Measurements from ENCODE around the gene PAK5.

Gene PAK5

DNA sequence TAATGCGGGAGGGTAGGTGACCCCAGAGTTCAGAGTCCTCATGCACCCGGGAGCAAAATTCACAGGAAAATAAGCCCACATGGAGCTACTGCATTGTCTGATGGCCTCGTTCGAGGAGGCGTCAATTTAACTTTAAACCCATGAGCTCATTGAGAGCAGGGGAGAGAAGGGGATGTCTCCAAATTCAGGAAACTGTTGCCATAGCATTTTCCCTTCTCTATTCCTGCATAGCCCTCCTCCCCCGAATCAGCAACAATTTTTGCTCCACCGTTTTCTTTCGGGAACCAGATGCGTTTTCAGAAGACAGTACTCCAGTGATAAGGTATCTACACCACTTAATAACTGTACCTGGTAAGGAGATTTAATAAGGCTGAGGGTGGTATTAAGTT is 324.8 kb downstream of the PAK5 start:
- peak overlapping the region; percentile 64 for H3K4me3 ChIP-seq (ENCODE audit: low read depth, low read length)
- no peak overlapping the region for H3K27ac ChIP-seq (ENCODE audit: low read depth, low read length)
- H3K9me3 ChIP-seq (ENCODE audit: control insufficient read depth, insufficient read depth, low read length) = no peaks in the 10 kb centered on the region
- peaks cover 99% of the 10 kb centered on the region for H3K27me3 ChIP-seq (ENCODE audit: control insufficient read depth, insufficient read depth, low read length)
- H3K4me1 ChIP-seq (ENCODE audit: control insufficient read depth, insufficient read depth, low read length) = peaks cover 32% of the 10 kb centered on the region
- no peaks in the 10 kb centered on the region for H3K36me3 ChIP-seq (ENCODE audit: control insufficient read depth, insufficient read depth, low read length)
- no peak overlapping the region for H3K9ac ChIP-seq (ENCODE audit: low read depth, low read length)

DNA sequence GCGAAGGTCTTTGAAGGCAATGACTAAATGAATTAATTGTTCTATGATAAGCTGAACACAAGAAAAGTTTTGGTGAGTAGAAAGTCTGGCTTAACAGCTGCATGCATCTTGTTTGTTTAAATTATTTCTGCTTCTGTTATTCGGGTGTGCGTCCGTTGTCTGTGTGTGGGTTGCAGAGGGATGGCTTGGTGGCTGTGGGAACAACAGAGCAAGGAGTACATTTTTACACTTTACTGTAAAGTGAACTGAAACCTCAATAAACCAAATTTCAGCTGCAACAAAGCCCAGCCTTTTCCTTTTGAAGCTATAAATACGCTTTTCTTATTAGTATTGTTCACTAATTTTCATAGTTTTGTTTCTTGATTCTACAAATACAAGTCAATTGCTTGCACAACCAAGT is 328.0 kb downstream of the PAK5 start:
- H3K36me3 ChIP-seq (ENCODE audit: control insufficient read depth, insufficient read depth, low read length) = no peaks in the 10 kb centered on the region
- H3K9me3 ChIP-seq (ENCODE audit: control insufficient read depth, insufficient read depth, low read length) = peaks cover 2% of the 10 kb centered on the region; the same call in 1 of the 2 replicates
- peaks cover 39% of the 10 kb centered on the region for H3K4me1 ChIP-seq (ENCODE audit: control insufficient read depth, insufficient read depth, low read length)
- no peak overlapping the region for H3K27ac ChIP-seq (ENCODE audit: low read depth, low read length)
- H3K4me3 ChIP-seq (ENCODE audit: low read depth, low read length) = no peak overlapping the region
- no peak overlapping the region for H3K9ac ChIP-seq (ENCODE audit: low read depth, low read length)
- peaks cover 100% of the 10 kb centered on the region for H3K27me3 ChIP-seq (ENCODE audit: control insufficient read depth, insufficient read depth, low read length)

DNA sequence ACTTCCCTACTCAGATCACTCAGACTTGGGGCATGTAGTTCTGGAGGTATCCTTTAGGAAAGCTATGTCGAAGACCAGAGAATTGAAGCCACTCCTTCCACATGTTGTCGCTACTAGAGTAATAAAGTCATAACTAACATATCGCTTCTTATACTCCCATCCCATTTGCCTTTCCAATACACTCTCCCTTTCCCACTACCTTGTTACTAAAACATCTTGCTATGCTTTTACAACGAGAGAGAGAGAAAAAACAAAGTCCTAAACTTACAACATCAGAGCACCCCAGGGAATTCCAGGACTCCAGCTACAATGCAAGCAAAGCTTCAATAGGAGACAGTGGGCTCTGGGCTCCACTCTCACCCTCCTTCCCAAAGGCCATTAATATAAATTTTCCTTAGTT is 329.6 kb downstream of the PAK5 start:
- no peak overlapping the region for H3K27ac ChIP-seq (ENCODE audit: low read depth, low read length)
- H3K9ac ChIP-seq (ENCODE audit: low read depth, low read length) = no peak overlapping the region
- H3K9me3 ChIP-seq (ENCODE audit: control insufficient read depth, insufficient read depth, low read length) = peaks cover 2% of the 10 kb centered on the region; the same call in 1 of the 2 replicates
- H3K27me3 ChIP-seq (ENCODE audit: control insufficient read depth, insufficient read depth, low read length) = peaks cover 100% of the 10 kb centered on the region
- peak overlapping the region; percentile 40 for H3K4me3 ChIP-seq (ENCODE audit: low read depth, low read length)
- peaks cover 34% of the 10 kb centered on the region for H3K4me1 ChIP-seq (ENCODE audit: control insufficient read depth, insufficient read depth, low read length)
- H3K36me3 ChIP-seq (ENCODE audit: control insufficient read depth, insufficient read depth, low read length) = no peaks in the 10 kb centered on the region

DNA sequence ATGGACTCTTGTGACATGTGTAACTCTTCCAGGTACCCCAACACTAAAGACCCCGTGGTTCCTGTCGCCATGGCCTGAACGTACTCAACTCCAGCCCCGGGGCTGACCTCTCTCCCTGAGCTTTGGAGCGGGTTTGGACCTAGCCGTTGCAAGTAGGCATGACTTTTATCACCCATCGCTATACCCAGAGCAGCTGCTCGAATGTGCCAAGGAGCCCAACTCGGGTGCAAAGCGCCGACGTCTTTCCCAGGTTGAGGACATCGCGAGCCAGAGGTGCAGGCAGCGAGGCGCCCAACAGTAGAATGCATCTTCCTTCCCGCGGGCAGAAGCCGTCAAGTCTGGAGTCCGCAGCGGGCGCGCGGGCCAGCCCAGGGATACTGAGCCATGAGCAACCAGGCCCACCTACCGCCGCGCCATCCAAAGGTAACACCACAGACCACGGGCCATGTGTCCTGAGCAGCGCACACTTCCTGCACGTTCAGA is 330.1 kb downstream of the PAK5 start:
- H3K9ac ChIP-seq (ENCODE audit: low read depth, low read length) = no peak overlapping the region
- peaks cover 2% of the 10 kb centered on the region; the same call in 1 of the 2 replicates for H3K9me3 ChIP-seq (ENCODE audit: control insufficient read depth, insufficient read depth, low read length)
- no peak overlapping the region for H3K27ac ChIP-seq (ENCODE audit: low read depth, low read length)
- H3K27me3 ChIP-seq (ENCODE audit: control insufficient read depth, insufficient read depth, low read length) = peaks cover 100% of the 10 kb centered on the region
- peak overlapping the region; percentile 40 for H3K4me3 ChIP-seq (ENCODE audit: low read depth, low read length)
- no peaks in the 10 kb centered on the region for H3K36me3 ChIP-seq (ENCODE audit: control insufficient read depth, insufficient read depth, low read length)
- H3K4me1 ChIP-seq (ENCODE audit: control insufficient read depth, insufficient read depth, low read length) = peaks cover 32% of the 10 kb centered on the region

DNA sequence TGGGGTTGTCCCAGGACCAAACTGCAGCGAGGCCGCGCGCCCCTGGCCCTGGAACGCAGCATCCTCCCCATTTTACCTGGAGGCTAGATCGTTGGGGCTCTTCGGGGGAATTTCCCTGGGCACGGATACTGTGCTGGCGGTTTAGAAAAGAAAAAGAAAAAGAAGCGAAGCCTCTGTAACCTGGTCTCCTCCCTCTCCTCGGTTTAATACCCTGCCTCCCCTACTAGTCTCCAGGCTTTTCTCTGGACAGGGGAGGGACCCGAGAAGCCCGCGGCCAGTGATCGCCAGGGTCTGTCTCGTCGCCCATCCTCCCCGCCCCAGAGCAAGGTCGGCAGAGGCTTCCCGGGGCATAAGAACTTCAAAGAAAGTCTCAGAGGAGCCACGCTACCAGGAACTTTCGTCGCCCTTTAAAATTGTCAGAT is 330.6 kb downstream of the PAK5 start:
- no peak overlapping the region for H3K9ac ChIP-seq (ENCODE audit: low read depth, low read length)
- H3K4me3 ChIP-seq (ENCODE audit: low read depth, low read length) = peak overlapping the region; percentile 40
- H3K27me3 ChIP-seq (ENCODE audit: control insufficient read depth, insufficient read depth, low read length) = peaks cover 99% of the 10 kb centered on the region
- H3K9me3 ChIP-seq (ENCODE audit: control insufficient read depth, insufficient read depth, low read length) = peaks cover 2% of the 10 kb centered on the region; the same call in 1 of the 2 replicates
- H3K36me3 ChIP-seq (ENCODE audit: control insufficient read depth, insufficient read depth, low read length) = no peaks in the 10 kb centered on the region
- H3K4me1 ChIP-seq (ENCODE audit: control insufficient read depth, insufficient read depth, low read length) = peaks cover 29% of the 10 kb centered on the region
- no peak overlapping the region for H3K27ac ChIP-seq (ENCODE audit: low read depth, low read length)

DNA sequence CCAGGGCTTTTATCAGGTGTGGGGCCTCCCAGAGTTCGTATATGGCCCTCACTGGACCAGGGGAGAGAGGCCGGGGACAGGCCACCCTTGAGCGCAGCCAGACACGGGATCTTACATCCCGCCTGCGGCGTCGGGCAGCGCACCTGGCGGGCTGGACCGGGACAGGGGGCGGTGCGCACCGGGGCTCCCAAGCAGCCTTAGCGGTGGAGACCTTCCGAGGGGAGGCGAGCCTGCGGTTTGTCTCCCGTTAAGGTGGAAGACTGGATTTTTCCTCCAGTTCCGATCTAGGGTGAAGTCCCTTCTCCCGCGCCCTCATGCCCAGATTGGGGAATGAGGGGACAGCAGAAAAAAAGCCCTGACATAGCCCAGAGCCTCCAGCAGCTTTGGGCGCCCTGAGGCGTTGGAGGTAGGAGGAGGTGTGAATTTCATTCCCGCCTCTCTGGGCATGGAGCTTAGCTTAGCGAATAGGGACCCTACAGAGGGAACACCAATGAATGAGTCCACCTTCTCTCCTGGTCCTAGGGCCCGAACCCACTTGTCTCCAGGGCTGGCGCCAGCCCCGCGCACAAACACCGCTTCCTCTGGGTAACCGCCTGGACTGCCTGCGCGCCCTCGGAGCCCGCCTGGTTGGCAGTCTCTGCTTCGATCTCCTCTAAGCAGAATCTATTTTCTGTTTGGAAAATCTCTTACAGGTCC is 331.2 kb downstream of the PAK5 start:
- H3K27ac ChIP-seq (ENCODE audit: low read depth, low read length) = no peak overlapping the region
- no peak overlapping the region for H3K9ac ChIP-seq (ENCODE audit: low read depth, low read length)
- peaks cover 29% of the 10 kb centered on the region for H3K4me1 ChIP-seq (ENCODE audit: control insufficient read depth, insufficient read depth, low read length)
- peaks cover 96% of the 10 kb centered on the region for H3K27me3 ChIP-seq (ENCODE audit: control insufficient read depth, insufficient read depth, low read length)
- no peaks in the 10 kb centered on the region for H3K36me3 ChIP-seq (ENCODE audit: control insufficient read depth, insufficient read depth, low read length)
- H3K9me3 ChIP-seq (ENCODE audit: control insufficient read depth, insufficient read depth, low read length) = peaks cover 2% of the 10 kb centered on the region; the same call in 1 of the 2 replicates
- H3K4me3 ChIP-seq (ENCODE audit: low read depth, low read length) = peak overlapping the region; percentile 40

DNA sequence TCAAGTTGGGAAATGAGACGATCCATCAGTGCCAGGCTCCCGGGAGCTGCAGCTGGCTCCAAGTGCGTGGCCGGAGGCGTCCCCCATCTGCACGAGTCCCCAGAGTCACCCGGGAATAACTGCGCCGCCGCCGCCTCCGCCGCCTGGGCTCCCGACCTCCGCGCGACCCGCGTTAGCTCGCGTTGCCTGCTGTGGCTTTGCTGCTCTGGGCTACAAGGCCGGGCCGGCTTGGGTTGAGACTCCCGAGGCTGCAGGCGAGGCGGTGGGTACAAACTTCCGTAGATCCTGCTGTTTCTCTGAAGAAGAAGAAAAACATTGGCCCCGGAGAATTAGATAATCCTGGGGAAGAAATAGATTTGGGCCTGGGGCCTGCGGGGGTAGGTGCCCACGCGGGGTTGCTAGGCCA is 331.9 kb downstream of the PAK5 start:
- H3K9me3 ChIP-seq (ENCODE audit: control insufficient read depth, insufficient read depth, low read length) = peaks cover 2% of the 10 kb centered on the region; the same call in 1 of the 2 replicates
- H3K27ac ChIP-seq (ENCODE audit: low read depth, low read length) = no peak overlapping the region
- H3K27me3 ChIP-seq (ENCODE audit: control insufficient read depth, insufficient read depth, low read length) = peaks cover 89% of the 10 kb centered on the region
- H3K4me1 ChIP-seq (ENCODE audit: control insufficient read depth, insufficient read depth, low read length) = peaks cover 29% of the 10 kb centered on the region
- peak overlapping the region; percentile 49 for H3K4me3 ChIP-seq (ENCODE audit: low read depth, low read length)
- no peak overlapping the region for H3K9ac ChIP-seq (ENCODE audit: low read depth, low read length)
- H3K36me3 ChIP-seq (ENCODE audit: control insufficient read depth, insufficient read depth, low read length) = no peaks in the 10 kb centered on the region

DNA sequence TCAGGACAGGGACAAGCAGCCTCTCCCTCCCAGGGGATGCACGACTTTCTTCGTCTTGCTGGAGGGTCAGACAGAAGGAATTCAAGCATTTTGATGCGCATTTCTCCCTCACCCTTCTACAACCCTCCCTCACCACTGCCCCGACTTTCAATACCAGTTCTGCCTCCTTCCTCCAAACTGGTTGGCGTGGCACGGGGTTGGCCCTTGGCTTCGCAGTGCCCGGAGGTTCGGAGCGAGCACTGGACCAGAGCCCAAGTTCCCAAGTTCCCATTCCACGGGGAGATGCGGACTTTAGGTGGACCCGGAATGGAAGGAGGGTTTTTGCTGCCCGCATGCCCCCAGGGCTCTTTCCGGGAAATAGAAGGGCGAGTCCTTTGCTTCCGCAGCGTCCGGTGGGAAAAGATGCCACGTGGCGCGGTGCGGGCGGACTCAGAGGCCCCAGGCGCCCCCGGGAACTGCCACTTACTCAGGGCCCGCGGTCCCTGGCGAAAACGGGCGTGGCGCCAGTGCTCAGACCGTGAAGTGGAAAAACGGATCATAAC is 332.5 kb downstream of the PAK5 start:
- Histone ChIP-seq H3K36me3 (ENCODE audit: control insufficient read depth, insufficient read depth, low read length) (no peaks in the 10 kb centered on the region), H3K27me3 (ENCODE audit: control insufficient read depth, insufficient read depth, low read length) (peaks cover 84% of the 10 kb centered on the region), H3K4me3 (ENCODE audit: low read depth, low read length) (peak overlapping the region; percentile 49), H3K9me3 (ENCODE audit: control insufficient read depth, insufficient read depth, low read length) (peaks cover 2% of the 10 kb centered on the region; the same call in 1 of the 2 replicates), H3K27ac (ENCODE audit: low read depth, low read length) (no peak overlapping the region), H3K4me1 (ENCODE audit: control insufficient read depth, insufficient read depth, low read length) (peaks cover 29% of the 10 kb centered on the region), H3K9ac (ENCODE audit: low read depth, low read length) (no peak overlapping the region)

DNA sequence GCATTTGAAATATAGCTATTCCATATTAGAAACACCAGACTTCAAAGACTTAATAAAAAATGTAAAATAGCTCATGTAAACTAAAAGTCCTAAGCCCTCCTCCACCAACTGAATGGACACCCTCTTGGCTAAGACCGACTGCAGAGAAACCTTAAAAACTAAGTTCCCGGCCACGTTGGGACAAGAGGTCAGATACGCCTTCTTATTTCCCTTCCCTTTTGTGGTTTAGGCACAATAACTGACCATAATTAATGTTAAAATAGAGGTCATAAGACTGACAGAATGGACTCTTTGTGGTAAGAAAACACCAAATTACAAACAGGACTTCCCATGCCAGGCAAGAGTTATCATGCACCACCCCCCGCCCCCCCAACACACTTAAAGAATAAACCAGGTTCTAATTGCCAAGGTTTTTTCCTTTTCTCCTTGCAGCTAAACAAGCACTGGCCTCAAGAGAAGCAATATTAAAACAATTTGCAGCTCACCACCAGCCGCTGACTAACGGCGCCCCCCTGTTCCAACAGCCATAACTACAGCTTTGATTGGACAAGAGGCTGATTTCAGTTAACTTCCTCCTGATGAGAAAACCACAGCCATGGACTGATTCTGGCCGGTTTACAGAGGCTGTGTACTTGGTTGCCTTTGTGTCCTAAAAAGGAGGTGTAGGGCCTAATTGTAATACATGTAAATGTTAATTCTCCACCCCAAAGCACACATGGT is 335.2 kb downstream of the PAK5 start:
- H3K9me3 ChIP-seq (ENCODE audit: control insufficient read depth, insufficient read depth, low read length) = peaks cover 2% of the 10 kb centered on the region; the same call in 1 of the 2 replicates
- H3K9ac ChIP-seq (ENCODE audit: low read depth, low read length) = no peak overlapping the region
- H3K27me3 ChIP-seq (ENCODE audit: control insufficient read depth, insufficient read depth, low read length) = peaks cover 62% of the 10 kb centered on the region
- no peaks in the 10 kb centered on the region for H3K36me3 ChIP-seq (ENCODE audit: control insufficient read depth, insufficient read depth, low read length)
- peaks cover 23% of the 10 kb centered on the region for H3K4me1 ChIP-seq (ENCODE audit: control insufficient read depth, insufficient read depth, low read length)
- H3K4me3 ChIP-seq (ENCODE audit: low read depth, low read length) = no peak overlapping the region
- no peak overlapping the region for H3K27ac ChIP-seq (ENCODE audit: low read depth, low read length)

DNA sequence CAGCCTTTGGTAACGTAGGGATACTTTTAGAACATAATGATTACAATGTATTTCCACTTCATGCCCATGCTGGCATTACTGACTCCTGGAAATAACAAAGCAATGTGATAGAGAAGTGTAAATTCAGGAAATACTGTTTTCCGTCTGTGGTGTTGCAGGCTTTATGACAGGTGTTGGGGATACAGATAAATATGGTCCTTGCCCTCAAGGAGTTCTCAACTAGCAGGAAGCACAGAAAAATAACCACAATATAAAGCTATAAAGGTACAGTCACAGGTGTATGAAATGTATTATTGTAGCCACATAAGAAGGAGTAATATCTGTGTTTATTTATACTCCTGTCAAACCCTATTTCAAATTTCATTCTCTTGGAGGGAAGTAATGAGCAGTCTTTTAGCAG is 337.4 kb downstream of the PAK5 start:
- Histone ChIP-seq H3K4me1 (ENCODE audit: control insufficient read depth, insufficient read depth, low read length) (peaks cover 5% of the 10 kb centered on the region), H3K27ac (ENCODE audit: low read depth, low read length) (no peak overlapping the region), H3K27me3 (ENCODE audit: control insufficient read depth, insufficient read depth, low read length) (peaks cover 40% of the 10 kb centered on the region), H3K36me3 (ENCODE audit: control insufficient read depth, insufficient read depth, low read length) (no peaks in the 10 kb centered on the region), H3K9me3 (ENCODE audit: control insufficient read depth, insufficient read depth, low read length) (peaks cover 2% of the 10 kb centered on the region; the same call in 1 of the 2 replicates), H3K9ac (ENCODE audit: low read depth, low read length) (no peak overlapping the region), H3K4me3 (ENCODE audit: low read depth, low read length) (no peak overlapping the region)

DNA sequence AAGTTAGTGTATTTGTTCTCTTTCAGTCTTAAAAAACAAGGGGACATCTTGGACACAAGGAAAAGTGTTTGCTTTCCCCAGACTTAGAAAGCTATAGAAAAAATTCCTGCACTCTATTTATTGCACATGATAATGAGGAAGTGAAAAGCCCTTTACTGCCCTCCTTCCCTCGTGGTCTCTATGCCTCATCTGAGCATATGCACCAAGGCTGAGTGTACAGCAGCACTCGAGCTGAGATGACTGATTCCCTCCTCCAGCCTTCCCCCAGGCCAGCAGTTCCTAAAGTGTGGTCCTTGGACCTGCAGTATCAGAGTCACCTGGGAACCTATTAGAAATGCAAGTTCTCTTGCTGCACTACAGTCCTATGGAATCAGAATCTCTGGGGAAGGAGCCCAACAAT is 338.8 kb downstream of the PAK5 start:
- no peaks in the 10 kb centered on the region; the same call in 1 of the 2 replicates for H3K4me1 ChIP-seq (ENCODE audit: control insufficient read depth, insufficient read depth, low read length)
- H3K9ac ChIP-seq (ENCODE audit: low read depth, low read length) = no peak overlapping the region

More for the DNA sequence above, 338.8 kb downstream of the PAK5 start:
- no peaks in the 10 kb centered on the region for H3K9me3 ChIP-seq (ENCODE audit: control insufficient read depth, insufficient read depth, low read length)
- H3K36me3 ChIP-seq (ENCODE audit: control insufficient read depth, insufficient read depth, low read length) = no peaks in the 10 kb centered on the region
- H3K4me3 ChIP-seq (ENCODE audit: low read depth, low read length) = no peak overlapping the region
- no peak overlapping the region for H3K27ac ChIP-seq (ENCODE audit: low read depth, low read length)
- peaks cover 26% of the 10 kb centered on the region for H3K27me3 ChIP-seq (ENCODE audit: control insufficient read depth, insufficient read depth, low read length)
